Breast epithelium (tissue), 3 donors: ENCODE data around the gene SLC23A2.

Experiments
- CTCF ChIP-seq, 3 donors: fragments of 450-650 bp; IDR thresholded peaks; one replicate each; pipeline ENCODE4 v1.5.1; 2016 to 2017; ENCODE audit warnings: antibody characterized with exemption in 3 of 3, mild to moderate bottlenecking in 3 of 3, moderate library complexity in 3 of 3
- POLR2AphosphoS5 ChIP-seq, 3 donors: sonication (generic); formaldehyde crosslinking; IDR thresholded peaks; one replicate each; pipeline ENCODE4 v1.6.1; 2017; ENCODE audit warnings: antibody characterized with exemption in 3 of 3

- TF ChIP-seq CTCF (IDR thresholded peaks at IDR 0.05) = no peak
- no peak for TF ChIP-seq POLR2AphosphoS5 (IDR thresholded peaks at IDR 0.05)
Measured at GRCh38 chr20:4809707-4810106, 191.6 kb downstream of the SLC23A2 start.
